ENCODE results near the gene CSNK1G3. TPM values are rescaled to one million over a fixed set of nuclear protein-coding genes. Genes with fewer than 3 reads are reported as not detected.

Gene CSNK1G3
- total RNA-seq, 4 donors from 2014 or later: 43.5 to 60.0 (median 53.2) TPM

GRCh38 chr5:123561230-123561629, 49.3 kb downstream of the CSNK1G3 start:
- H3K36me3 ChIP-seq: no peaks in the 10 kb centered on the region
- TF ChIP-seq POLR2A (IDR thresholded peaks at IDR 0.05) (no peak), CTCF (IDR thresholded peaks at IDR 0.05) (no peak)
- 95 to 96% methylated on average over 1 of the region's 1 CpG for WGBS, 2 donors
- no peaks in the 10 kb centered on the region for H3K9me3 ChIP-seq
- intact Hi-C loops (cut with DNase I): no loop called here
- H3K4me3 ChIP-seq (replicated peaks in 1 of 3): no peak overlapping the region
- H3K4me1 ChIP-seq: no peaks in the 10 kb centered on the region
- H3K27ac ChIP-seq: no peak overlapping the region
- DNase-seq: no peak
- H3K27me3 ChIP-seq: no peaks in the 10 kb centered on the region

GRCh38 chr5:123571927-123572326, 60.0 kb downstream of the CSNK1G3 start:
- H3K36me3 ChIP-seq: no peaks in the 10 kb centered on the region
- TF ChIP-seq CTCF (IDR thresholded peaks at IDR 0.05): no peak
- no peak for TF ChIP-seq POLR2A (IDR thresholded peaks at IDR 0.05)
- H3K4me3 ChIP-seq (replicated peaks in 1 of 3): no peak overlapping the region
- intact Hi-C loops (cut with DNase I): no loop called here
- no peak for DNase-seq
- no peaks in the 10 kb centered on the region for H3K9me3 ChIP-seq
- no peaks in the 10 kb centered on the region for H3K4me1 ChIP-seq
- H3K27me3 ChIP-seq: no peaks in the 10 kb centered on the region
- H3K27ac ChIP-seq: no peak overlapping the region

GRCh38 chr5:123578390-123578789, 66.4 kb downstream of the CSNK1G3 start:
- no peaks in the 10 kb centered on the region for H3K36me3 ChIP-seq
- no peaks in the 10 kb centered on the region for H3K4me1 ChIP-seq
- DNase-seq: no peak
- H3K27ac ChIP-seq: no peak overlapping the region
- TF ChIP-seq CTCF (IDR thresholded peaks at IDR 0.05): no peak
- TF ChIP-seq POLR2A (IDR thresholded peaks at IDR 0.05): no peak
- intact Hi-C loops (cut with DNase I): no loop called here
- no peaks in the 10 kb centered on the region for H3K9me3 ChIP-seq
- H3K27me3 ChIP-seq: no peaks in the 10 kb centered on the region
- H3K4me3 ChIP-seq (replicated peaks in 1 of 3): no peak overlapping the region

GRCh38 chr5:123579410-123579809, 67.4 kb downstream of the CSNK1G3 start:
- Histone ChIP-seq H3K4me3 (replicated peaks in 1 of 3) (no peak overlapping the region), H3K27ac (no peak overlapping the region), H3K36me3 (no peaks in the 10 kb centered on the region), H3K9me3 (no peaks in the 10 kb centered on the region), H3K27me3 (no peaks in the 10 kb centered on the region), H3K4me1 (no peaks in the 10 kb centered on the region)
- intact Hi-C loops (cut with DNase I): no loop called here
- 86 to 91% methylated on average over 3 of the region's 3 CpGs for WGBS, 2 donors
- DNase-seq: no peak
- TF ChIP-seq CTCF (IDR thresholded peaks at IDR 0.05) (no peak), POLR2A (IDR thresholded peaks at IDR 0.05) (no peak)

GRCh38 chr5:123582550-123583285, 70.7 kb downstream of the CSNK1G3 start:
- no peaks in the 10 kb centered on the region for H3K27me3 ChIP-seq
- no peaks in the 10 kb centered on the region for H3K4me1 ChIP-seq
- WGBS, 2 donors: 84 to 85% methylated on average over 4 of the region's 4 CpGs
- intact Hi-C loops (cut with DNase I): no loop called here
- no peak overlapping the region for H3K4me3 ChIP-seq (replicated peaks in 1 of 3)
- DNase-seq: no peak
- H3K9me3 ChIP-seq: no peaks in the 10 kb centered on the region
- no peak overlapping the region for H3K27ac ChIP-seq
- TF ChIP-seq CTCF (IDR thresholded peaks at IDR 0.05) (no peak), POLR2A (IDR thresholded peaks at IDR 0.05) (no peak)
- no peaks in the 10 kb centered on the region for H3K36me3 ChIP-seq
